ENCODE results near the gene DACT1.
"Not testable (repeated sequence)": the region's sequence is repeated elsewhere in the genome, so short reads cannot be mapped to it uniquely, and the experiment has no call there.

The DACT1 gene

GRCh38 chr14:58637391-58638230 lies at the start of gene DACT1:
Gene DACT1 (plus strand): TSS chr14:58637962. CDS start chr14:58638203, 241 bp downstream.
- peak; percentile 34 for DNase-seq

GRCh38 chr14:58588321-58588720 lies 49.4 kb upstream of the DACT1 start:
- DNase-seq, result not testable (repeated sequence)

GRCh38 chr14:58593977-58594376 lies 43.8 kb upstream of the DACT1 start:
- no peak for DNase-seq

GRCh38 chr14:58597041-58597440 lies 40.7 kb upstream of the DACT1 start:
- no peak for DNase-seq

GRCh38 chr14:58598028-58598803 lies 39.5 kb upstream of the DACT1 start:
- peak; percentile 23 for DNase-seq

- DNase-seq, result no peak
Observed at GRCh38 chr14:58598804-58599525, 38.8 kb upstream of the DACT1 start.

- no peak for DNase-seq
Observed at GRCh38 chr14:58599707-58600106, 38.1 kb upstream of the DACT1 start.

- no peak for DNase-seq
Observed at GRCh38 chr14:58605465-58605864, 32.3 kb upstream of the DACT1 start.

- DNase-seq, result no peak
Observed at GRCh38 chr14:58607131-58607951, 30.4 kb upstream of the DACT1 start.

- DNase-seq, result no peak
Observed at GRCh38 chr14:58607952-58608317, 29.8 kb upstream of the DACT1 start.

GRCh38 chr14:58617619-58618018 lies 20.1 kb upstream of the DACT1 start:
- DNase-seq, result no peak

- DNase-seq, result no peak
Observed at GRCh38 chr14:58620011-58620410, 17.8 kb upstream of the DACT1 start.

GRCh38 chr14:58625438-58625837 lies 12.3 kb upstream of the DACT1 start:
- DNase-seq, result no peak

GRCh38 chr14:58626431-58626831 lies 11.3 kb upstream of the DACT1 start:
- no peak for DNase-seq

- no peak for DNase-seq
Observed at GRCh38 chr14:58628406-58628805, 9.4 kb upstream of the DACT1 start.

GRCh38 chr14:58629281-58629680 lies 8.5 kb upstream of the DACT1 start:
- no peak for DNase-seq

GRCh38 chr14:58631732-58632131 lies 6.0 kb upstream of the DACT1 start:
- DNase-seq, result no peak

GRCh38 chr14:58633831-58634230 lies 3.9 kb upstream of the DACT1 start:
- DNase-seq, result no peak

- no peak for DNase-seq
Observed at GRCh38 chr14:58634406-58635090, 3.2 kb upstream of the DACT1 start.

GRCh38 chr14:58635091-58635830 lies 2.5 kb upstream of the DACT1 start:
- no peak for DNase-seq

GRCh38 chr14:58636129-58636528 lies 1.6 kb upstream of the DACT1 start:
- no peak for DNase-seq

Measured in CD4-positive, alpha-beta T cell treated with Interleukin-12 subunit alpha and Interleukin-12 subunit beta, for 1 hour (primary cell).